GOT3 (cell line): ENCODE data around the gene CLDN2.
"Not testable (repeated sequence)": the region's sequence is repeated elsewhere in the genome, so short reads cannot be mapped to it uniquely, and the experiment has no call there.

Experiments
- DNase-seq: peaks from one replicate; lab custom pipeline; 2025; ENCODE audit warnings: mixed read lengths; lab: John Stamatoyannopoulos, UW

CLDN2 gene

DNA sequence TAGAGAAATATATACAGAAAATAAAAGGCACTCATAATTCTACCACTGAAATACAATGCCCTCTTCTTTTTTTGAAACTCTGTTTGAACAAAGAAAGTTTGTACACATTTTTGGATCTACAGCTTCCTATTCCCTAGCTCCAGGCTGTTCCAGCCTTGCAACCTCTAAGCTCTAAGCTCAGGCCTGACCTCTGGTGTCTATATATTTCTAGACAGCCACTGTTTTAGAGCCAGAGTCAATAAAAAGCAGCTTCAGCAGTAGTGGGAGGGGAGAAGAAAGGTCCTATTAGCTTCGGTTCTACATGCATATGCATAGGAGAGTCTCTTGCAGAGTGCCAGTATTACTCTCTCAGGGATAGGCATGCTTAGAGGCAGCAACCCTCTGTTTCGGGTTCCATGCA, 39.7 kb downstream of the CLDN2 start:
- no peak for DNase-seq

DNA sequence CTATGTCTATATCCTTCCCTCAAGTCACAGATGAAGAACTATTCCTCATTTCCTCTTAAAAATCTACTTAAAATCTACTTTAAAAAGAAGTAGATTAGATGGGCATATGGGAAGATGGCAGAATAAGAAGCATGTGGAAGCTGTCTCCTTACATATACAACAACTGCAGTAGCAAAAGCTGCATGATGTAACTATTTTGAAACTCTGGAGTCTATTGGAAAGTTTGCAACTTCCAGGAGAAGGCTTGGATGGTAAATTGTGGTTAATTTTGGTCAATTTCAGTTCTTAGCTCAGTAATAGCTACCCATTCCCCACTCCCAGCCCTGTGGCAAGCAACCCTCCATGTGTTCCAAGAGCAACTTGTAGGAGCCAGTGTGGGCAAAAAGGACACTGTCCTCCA, 42.9 kb downstream of the CLDN2 start:
- no peak for DNase-seq

DNA sequence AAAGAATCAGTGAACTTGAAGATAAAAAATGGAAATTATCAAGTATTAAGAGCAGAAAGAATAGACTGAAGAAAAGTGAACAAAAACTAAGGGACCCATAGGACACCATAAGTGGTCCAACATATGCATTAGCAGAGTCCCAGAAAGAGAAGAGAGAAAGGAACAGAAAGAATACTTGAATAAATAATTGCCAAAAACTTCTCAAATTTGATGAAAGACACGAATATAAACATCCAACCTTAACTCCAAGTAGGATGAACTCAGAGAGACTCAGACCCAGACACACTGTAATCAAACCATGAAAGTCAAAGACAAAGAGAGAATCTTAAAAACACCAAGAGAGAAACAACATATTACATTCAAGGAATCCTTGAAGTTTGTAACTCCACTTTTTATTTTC, 44.1 kb downstream of the CLDN2 start:
- DNase-seq: no peak

- DNase-seq: not testable (repeated sequence)
These were observed 46.3 kb downstream of the CLDN2 start for GRCh38 chrX:106966547-106966946.

DNA sequence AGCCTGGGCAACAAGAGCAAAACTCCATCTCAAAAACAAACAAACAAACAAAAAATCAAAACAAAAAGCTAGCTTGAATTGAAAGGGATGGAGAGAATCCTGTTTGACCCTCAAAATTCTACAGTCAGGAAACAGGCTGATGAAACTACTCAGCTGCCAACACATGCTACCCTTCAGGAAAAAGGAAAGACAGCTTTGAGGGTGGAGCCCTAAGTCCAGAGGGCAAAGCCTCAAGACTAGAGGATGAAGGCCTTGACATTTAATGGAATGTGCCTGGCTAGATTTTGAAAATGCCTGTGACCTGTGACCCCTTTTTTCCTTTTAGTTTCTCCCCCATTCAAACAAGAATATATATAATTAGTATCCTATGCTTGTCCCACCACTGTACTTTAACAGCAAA, 52.7 kb downstream of the CLDN2 start:
- no peak for DNase-seq

DNA sequence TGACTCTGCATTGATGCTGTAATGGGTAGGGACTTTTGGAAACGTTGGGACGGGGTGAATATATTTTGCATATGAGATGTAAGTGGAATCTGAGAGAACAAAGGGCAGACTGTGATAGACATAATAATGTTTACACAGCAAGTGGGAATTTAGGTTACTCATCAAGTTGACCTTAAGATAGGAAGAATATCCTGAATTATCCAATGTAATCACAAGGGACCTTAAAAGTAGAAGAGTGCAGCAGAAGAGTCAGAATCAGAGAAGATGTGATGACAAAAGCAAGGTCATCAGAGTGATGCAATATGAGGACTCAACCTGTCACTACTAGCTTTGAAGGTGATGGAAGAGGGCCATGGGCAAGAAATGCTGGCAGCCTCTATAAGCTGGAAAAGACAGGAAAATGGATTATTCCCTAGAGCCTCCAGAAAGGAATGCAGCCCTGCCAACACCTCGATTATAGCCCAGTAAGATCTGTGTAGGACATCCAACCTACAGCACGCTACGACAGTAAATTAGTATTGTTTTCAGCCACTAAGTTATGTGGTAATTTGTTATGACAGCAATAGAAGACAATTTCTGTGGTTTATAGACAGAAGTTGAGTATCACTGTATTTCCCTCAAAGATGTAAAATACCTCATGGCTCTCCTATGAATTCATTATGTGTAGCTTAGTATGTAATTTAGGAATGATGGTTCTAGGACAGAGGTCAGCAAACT, 53.4 kb downstream of the CLDN2 start:
- no peak for DNase-seq

- no peak for DNase-seq
These were observed 56.2 kb downstream of the CLDN2 start for GRCh38 chrX:106976416-106976815.
